ENCODE measurements around the gene BMP7. TPM values are rescaled to one million over a fixed set of nuclear protein-coding genes. Genes with fewer than 3 reads are reported as not detected.

The BMP7 gene
- total and polyA plus RNA-seq, 10 donors, result 0.26 to 1.5 (median 0.75) TPM; not detected in 1

DNA sequence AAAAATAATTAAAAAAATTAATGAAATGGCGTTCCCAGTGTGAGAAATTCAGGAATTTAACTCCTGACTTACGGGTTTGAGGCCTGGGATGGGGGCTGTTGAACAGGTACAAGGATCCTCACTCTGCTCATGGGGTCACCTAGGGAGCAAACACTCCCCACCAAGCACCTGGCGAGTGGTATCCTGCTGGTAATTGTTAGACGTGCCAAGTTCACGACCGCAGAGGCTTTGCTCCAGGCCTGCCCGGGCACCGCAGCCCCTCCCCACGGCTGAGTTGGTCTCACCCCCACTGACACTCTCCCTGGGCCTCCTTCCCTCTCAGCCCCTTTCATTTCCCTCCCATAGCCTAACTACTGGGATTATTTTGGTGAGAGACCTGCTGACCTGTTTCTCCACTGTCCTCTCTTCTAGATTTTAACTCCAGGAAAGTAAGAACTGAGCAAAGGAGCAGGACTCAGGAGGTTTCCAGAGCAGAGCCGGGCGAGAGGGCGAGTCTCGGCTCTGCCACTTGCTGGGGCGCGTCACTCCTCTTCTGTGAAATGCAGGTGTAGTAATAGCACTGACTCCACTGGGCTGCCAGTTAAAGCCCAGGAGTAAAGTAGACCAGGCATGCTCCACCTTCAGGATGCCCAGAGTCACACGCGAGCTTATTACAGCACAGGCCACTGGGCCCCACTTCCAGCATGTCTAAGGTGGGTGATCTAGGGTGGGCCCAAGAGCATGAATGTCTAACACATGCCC is 22.8 kb downstream of the BMP7 start:
- H3K4me3 ChIP-seq, result no peak overlapping the region
- 85 to 88% (median 88%) methylated on average over 17 of the region's 17 CpGs for WGBS, 5 donors
- H3K9me3 ChIP-seq, result peaks cover 0 to 13% (median 0%) of the 10 kb centered on the region in 8 donors
- H3K36me3 ChIP-seq, result no peaks in the 10 kb centered on the region
- H3K27me3 ChIP-seq (replicated peaks in 1 of 7), result peaks cover 0 to 20% (median 0%) of the 10 kb centered on the region in 7 donors
- no peaks in the 10 kb centered on the region for H3K4me1 ChIP-seq
- no peak for DNase-seq
- no peak for TF ChIP-seq POLR2A (IDR thresholded peaks at IDR 0.05)
- TF ChIP-seq, protein P1, sequence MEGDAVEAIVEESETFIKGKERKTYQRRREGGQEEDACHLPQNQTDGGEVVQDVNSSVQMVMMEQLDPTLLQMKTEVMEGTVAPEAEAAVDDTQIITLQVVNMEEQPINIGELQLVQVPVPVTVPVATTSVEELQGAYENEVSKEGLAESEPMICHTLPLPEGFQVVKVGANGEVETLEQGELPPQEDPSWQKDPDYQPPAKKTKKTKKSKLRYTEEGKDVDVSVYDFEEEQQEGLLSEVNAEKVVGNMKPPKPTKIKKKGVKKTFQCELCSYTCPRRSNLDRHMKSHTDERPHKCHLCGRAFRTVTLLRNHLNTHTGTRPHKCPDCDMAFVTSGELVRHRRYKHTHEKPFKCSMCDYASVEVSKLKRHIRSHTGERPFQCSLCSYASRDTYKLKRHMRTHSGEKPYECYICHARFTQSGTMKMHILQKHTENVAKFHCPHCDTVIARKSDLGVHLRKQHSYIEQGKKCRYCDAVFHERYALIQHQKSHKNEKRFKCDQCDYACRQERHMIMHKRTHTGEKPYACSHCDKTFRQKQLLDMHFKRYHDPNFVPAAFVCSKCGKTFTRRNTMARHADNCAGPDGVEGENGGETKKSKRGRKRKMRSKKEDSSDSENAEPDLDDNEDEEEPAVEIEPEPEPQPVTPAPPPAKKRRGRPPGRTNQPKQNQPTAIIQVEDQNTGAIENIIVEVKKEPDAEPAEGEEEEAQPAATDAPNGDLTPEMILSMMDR (IDR thresholded peaks at IDR 0.05 in 8 of 11, conservative IDR thresholded peaks at IDR 0.05 in 3 of 11), result no peak
- TF ChIP-seq POLR2AphosphoS5 (IDR thresholded peaks at IDR 0.05), result no peak
- H3K27ac ChIP-seq, result no peak overlapping the region
- intact Hi-C loops (cut with DNase I; ENCODE audit: low total_unique reads), result no loop called here

DNA sequence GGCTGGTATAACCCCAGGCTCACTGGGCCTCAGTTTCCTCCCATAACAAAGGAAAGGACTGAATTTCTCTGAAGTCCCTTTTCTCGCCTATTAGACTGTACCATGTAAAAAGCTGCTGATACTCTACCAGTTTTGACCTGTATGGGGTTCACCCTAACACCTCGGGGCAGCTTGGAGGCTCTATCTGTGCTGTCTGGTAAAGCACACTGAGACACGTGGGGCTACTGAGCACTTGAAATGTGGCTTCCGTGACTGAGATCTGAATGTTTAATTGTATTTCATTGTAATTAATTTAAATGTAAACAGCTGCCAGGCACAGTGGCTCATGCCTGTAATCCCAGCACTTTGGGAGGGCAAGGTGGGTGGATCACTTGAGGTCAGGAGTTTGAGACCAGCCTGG is 24.0 kb downstream of the BMP7 start:
- H3K4me3 ChIP-seq, result no peak overlapping the region
- TF ChIP-seq, protein P1 (IDR thresholded peaks at IDR 0.05 in 8 of 11, conservative IDR thresholded peaks at IDR 0.05 in 3 of 11), result no peak
- TF ChIP-seq POLR2AphosphoS5 (IDR thresholded peaks at IDR 0.05) (no peak), POLR2A (IDR thresholded peaks at IDR 0.05) (no peak)
- H3K27me3 ChIP-seq (replicated peaks in 1 of 7), result peaks cover 0 to 10% (median 0%) of the 10 kb centered on the region in 7 donors
- H3K4me1 ChIP-seq, result no peaks in the 10 kb centered on the region
- no peaks in the 10 kb centered on the region for H3K36me3 ChIP-seq
- DNase-seq, result no peak
- no peak overlapping the region for H3K27ac ChIP-seq
- intact Hi-C loops (cut with DNase I; ENCODE audit: low total_unique reads), result no loop called here
- H3K9me3 ChIP-seq, result peaks cover 0 to 9% (median 0%) of the 10 kb centered on the region in 8 donors
- WGBS, 5 donors, result 78 to 87% (median 80%) methylated on average over 4 of the region's 4 CpGs

DNA sequence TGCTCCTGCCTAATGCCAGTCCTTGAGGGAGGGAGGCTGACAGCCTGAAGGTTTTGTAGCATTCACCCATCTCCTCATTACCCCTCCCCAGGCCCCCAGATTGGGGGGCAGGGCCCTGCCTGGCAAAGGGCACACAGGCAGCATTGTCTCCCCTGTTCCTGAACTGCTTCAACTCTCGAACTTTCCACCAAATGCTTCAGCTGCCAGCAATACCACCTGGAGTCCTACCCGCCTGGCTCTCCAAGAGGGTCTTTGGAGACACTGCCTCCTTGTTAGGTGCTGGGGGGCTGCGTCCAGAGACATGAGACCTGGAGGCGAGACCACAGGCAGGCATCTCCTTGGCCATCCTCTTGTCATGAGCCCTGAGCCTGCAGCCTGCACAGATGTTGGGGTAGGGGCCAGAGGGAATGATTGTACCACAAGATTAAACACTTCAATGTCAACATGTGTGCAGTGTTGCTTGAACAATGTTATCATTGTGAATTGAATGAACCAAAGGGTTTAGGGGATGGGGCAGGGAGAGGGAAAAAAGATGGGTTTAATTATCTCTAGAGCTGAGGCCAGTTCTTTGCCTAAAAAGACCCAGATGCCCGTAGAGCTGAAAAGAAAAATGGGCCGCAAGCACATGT is 25.0 kb downstream of the BMP7 start:
- intact Hi-C loops (cut with DNase I; ENCODE audit: low total_unique reads), result no loop called here
- Histone ChIP-seq H3K4me1 (no peaks in the 10 kb centered on the region), H3K27ac (no peak overlapping the region), H3K9me3 (peaks cover 0 to 9% (median 0%) of the 10 kb centered on the region in 8 donors), H3K4me3 (no peak overlapping the region), H3K27me3 (replicated peaks in 1 of 7) (peaks cover 0 to 15% (median 0%) of the 10 kb centered on the region in 7 donors), H3K36me3 (no peaks in the 10 kb centered on the region)
- TF ChIP-seq, protein P1 (IDR thresholded peaks at IDR 0.05 in 8 of 11, conservative IDR thresholded peaks at IDR 0.05 in 3 of 11), result no peak
- TF ChIP-seq POLR2A (IDR thresholded peaks at IDR 0.05) (no peak), POLR2AphosphoS5 (IDR thresholded peaks at IDR 0.05) (no peak)
- WGBS, 5 donors, result 70 to 89% (median 82%) methylated on average over 5 to 6 of the region's 6 CpGs
- DNase-seq, result no peak

Data from spleen (tissue), 11 donors.